Stimulated activated effector memory CD8-positive, alpha-beta T cell treated with anti-CD3 and anti-CD28 coated beads, Interleukin-12 subunit alpha, Interleukin-12 subunit beta, amount 100 ng/mL, for 72 hours (primary cell): ENCODE results near the gene KRTAP10-9.
A peak's percentile ranks its signal among the peaks of the same experiment; 100 is the strongest.
"Not testable (repeated sequence)": the region's sequence is repeated elsewhere in the genome, so short reads cannot be mapped to it uniquely, and the experiment has no call there.

Experiments
- ATAC-seq: fragments of 150-1000 bp; cut with Tn5 transposase; 2 replicates; pipeline ENCODE4 v1.10.0; 2021
- DNase-seq, 2 donors: peaks; one replicate each; pipeline ENCODE4 v3.0.0; 2021 to 2022; ENCODE audit warnings: low spot score in 2 of 2
- H3K27ac Mint-ChIP-seq: one replicate; pipeline ENCODE4 v1.8.0; 2022; ENCODE audit warnings: mild to moderate bottlenecking, mixed read lengths
- H3K36me3 Mint-ChIP-seq: one replicate; pipeline ENCODE4 v1.8.0; 2022; ENCODE audit warnings: mild to moderate bottlenecking, mixed read lengths
- H3K4me1 Mint-ChIP-seq: one replicate; pipeline ENCODE4 v1.8.0; 2022; ENCODE audit warnings: mixed read lengths
- H3K4me3 Mint-ChIP-seq: one replicate; pipeline ENCODE4 v1.8.0; 2022; ENCODE audit warnings: mild to moderate bottlenecking, mixed read lengths
- H3K9me3 Mint-ChIP-seq: one replicate; pipeline ENCODE4 v1.8.0; 2022; ENCODE audit warnings: mixed read lengths

KRTAP10-9 gene

DNA sequence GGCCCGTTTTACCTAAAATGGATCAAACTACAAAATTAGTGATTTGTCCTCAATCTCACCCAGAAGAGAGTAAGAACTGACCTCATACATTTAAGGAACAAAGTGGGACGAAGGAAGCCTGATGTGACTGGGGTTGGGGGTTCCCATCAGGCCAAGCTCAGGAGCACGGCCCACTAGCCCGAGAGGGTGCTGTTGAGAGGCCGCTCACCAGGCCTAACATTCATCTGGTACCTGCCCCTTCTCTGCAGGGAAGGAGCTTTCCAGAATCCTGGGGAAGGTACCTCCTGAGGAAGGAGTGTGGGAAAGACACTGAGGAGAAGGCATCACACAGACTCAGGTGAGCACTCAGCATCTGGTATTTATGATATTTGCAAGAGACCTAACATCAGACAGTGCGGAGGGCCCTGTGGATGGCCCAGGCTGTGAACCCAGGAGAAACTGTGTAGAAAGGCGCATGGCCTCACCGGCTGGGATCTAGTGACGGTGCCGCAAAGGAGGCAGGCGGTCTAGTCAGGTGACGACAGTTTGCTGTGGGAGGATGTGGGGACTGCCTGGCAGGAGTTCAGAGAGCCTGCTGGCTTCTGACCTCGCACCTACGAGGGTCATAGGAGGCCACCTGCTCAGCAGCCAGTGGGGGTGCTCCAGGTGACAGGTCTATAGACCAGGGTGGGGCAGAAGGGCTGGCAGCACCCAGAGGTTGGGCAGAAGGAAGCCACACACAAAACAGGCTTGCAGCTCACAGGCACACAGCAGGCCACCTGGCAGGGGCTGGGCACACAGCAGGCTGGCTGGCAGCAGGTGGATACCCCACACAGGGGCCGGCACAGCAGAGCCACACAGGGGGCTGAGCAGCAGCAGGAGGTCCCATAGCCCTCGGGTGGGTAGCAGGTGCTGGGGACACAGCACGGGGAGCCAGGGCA lies 27.0 kb downstream of the KRTAP10-9 start:
- H3K36me3 Mint-ChIP-seq: no peaks in the 10 kb centered on the region
- ATAC-seq: peak; percentile 51

DNA sequence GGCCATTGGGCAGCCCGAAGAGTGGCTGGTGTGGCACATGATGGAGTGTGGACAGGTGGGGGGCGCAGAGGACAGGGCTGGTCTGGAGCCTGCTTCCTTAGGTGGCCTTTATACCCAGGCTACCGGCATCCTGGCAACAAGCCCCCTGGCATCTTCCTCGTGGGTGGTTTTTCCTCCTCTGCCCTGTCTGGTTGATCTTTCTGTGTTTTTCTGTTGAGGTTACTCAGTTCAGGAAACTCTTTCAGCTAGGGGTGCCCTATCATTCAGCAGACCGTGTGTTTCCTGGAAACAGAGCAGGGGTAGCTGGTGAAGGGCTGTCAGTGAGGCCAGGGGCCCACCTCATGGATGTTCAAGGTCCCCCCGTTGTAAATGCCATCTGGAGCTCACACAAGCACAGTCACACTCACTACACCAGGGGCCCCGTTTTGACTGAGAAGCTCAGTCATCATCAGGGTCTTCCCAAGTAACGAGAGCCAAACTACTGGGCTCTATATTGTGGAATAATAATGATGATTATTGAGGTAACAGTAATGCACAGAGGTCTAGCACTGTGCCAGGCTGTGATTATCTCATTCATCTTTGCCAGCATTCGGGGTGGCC lies 27.8 kb downstream of the KRTAP10-9 start, which contains the start of gene KRTAP12-4:
KRTAP12-4 (minus strand) TSS at position 84 of the 600 bp plus-strand sequence; CDS start at position 39, 45 bp downstream.
- peak within 1 kb of the TSS; percentile 19 for H3K4me3 Mint-ChIP-seq

More for the DNA sequence above, 27.0 kb downstream of the KRTAP10-9 start:
- peak overlapping the region; percentile 78 for H3K27ac Mint-ChIP-seq
- peaks cover 61% of the 10 kb centered on the region for H3K4me1 Mint-ChIP-seq
- DNase-seq: peak in 1 of 2 donors; percentile 49
- peaks cover 11% of the 10 kb centered on the region for H3K9me3 Mint-ChIP-seq
- peak overlapping the region; percentile 19 for H3K4me3 Mint-ChIP-seq

GRCh38 chr21:44656868-44657267 lies 30.0 kb downstream of the KRTAP10-9 start:
- DNase-seq (no peak), ATAC-seq (no peak)
- H3K4me3 Mint-ChIP-seq: peak overlapping the region; percentile 70
- peak overlapping the region; percentile 90 for H3K27ac Mint-ChIP-seq
- peaks cover 65% of the 10 kb centered on the region for H3K4me1 Mint-ChIP-seq
- no peaks in the 10 kb centered on the region for H3K36me3 Mint-ChIP-seq
- peaks cover 11% of the 10 kb centered on the region for H3K9me3 Mint-ChIP-seq

More for the DNA sequence above, 27.8 kb downstream of the KRTAP10-9 start, which contains the start of gene KRTAP12-4:
- DNase-seq: no peak
- ATAC-seq: no peak
- Mint-ChIP-seq H3K27ac (peak within 1 kb of the TSS; percentile 78), H3K4me1 (peaks cover 68% of the 10 kb centered on the region), H3K36me3 (no peaks in the 10 kb centered on the region), H3K9me3 (peaks cover 11% of the 10 kb centered on the region)

DNA sequence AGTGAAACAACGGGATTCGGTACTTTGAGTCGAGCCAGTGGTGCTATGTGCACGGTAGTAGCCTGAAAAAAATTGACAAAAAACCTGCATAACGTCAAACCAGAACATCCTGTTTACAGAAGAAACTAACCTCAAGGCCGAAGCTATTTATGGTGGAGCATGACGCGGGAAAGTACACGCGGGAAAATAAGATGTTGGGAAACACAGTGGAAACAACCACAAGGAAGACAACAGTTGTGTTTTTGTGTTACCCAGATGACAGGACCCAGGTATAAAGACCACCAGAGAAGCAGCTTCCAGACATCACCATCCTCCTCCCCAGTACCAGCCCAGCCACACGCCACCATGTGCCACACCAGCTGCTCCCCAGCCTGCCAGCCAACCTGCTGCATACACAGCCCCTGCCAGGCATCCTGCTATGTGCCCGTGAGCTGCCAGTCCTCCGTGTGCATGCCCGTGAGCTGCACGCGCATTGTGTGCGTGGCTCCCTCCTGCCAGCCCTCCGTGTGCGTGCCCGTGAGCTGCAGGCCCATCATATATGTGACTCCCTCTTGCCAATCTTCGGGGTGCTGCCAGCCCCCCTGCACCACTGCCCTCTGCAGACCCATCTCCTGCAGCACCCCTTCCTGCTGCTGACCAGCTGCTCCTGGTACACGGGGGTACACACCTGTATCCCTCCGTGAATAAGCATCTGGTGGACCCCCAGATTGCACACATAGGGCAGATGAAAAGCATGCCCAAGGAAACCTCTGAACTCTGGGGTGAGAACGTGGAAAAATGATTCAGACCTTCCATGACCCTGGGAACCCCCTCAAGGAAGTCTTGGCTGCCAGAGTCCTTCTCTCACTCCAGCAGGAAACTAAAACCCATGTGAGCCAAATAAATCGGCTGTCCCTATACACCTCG lies 31.0 kb downstream of the KRTAP10-9 start, which contains the start of gene KRTAP12-3:
KRTAP12-3 (plus strand) TSS at position 298 of the 906 bp plus-strand sequence; CDS start at position 346, 48 bp downstream.
- Mint-ChIP-seq H3K4me1 (peaks cover 65% of the 10 kb centered on the region), H3K4me3 (peak within 1 kb of the TSS; percentile 70), H3K36me3 (no peaks in the 10 kb centered on the region)

DNA sequence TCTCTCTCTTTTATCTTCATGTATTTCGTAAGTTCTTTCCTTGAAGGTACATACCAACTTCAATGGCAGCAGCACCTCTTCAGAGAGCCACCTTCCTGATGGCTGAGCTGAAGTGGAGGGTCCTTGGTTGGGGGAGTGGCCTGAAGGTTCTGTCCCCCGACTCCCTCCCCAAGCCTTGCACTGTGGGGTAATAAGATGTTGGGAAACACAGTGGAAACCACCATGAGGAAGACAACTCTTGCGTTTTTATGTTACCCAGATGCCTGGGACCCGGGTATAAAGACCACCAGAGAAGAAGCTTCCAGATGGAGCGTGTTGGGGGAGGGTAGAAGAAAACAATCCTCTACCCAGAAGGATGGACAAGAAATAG lies 31.6 kb downstream of the KRTAP10-9 start:
- peaks cover 63% of the 10 kb centered on the region for H3K4me1 Mint-ChIP-seq
- H3K4me3 Mint-ChIP-seq: peak overlapping the region; percentile 70
- no peak for ATAC-seq
- peak in 1 of 2 donors; percentile 53 for DNase-seq
- no peaks in the 10 kb centered on the region for H3K36me3 Mint-ChIP-seq
- H3K9me3 Mint-ChIP-seq: peaks cover 16% of the 10 kb centered on the region
- peak overlapping the region; percentile 90 for H3K27ac Mint-ChIP-seq

More for the DNA sequence above, 31.0 kb downstream of the KRTAP10-9 start, which contains the start of gene KRTAP12-3:
- ATAC-seq: peak; percentile 72
- H3K27ac Mint-ChIP-seq: peak within 1 kb of the TSS; percentile 90
- DNase-seq: peak in 1 of 2 donors; percentile 66
- peaks cover 13% of the 10 kb centered on the region for H3K9me3 Mint-ChIP-seq

- ATAC-seq: peak; percentile 68
- Mint-ChIP-seq H3K27ac (peak overlapping the region; percentile 90), H3K4me1 (peaks cover 58% of the 10 kb centered on the region), H3K9me3 (peaks cover 16% of the 10 kb centered on the region), H3K4me3 (peak overlapping the region; percentile 70), H3K36me3 (no peaks in the 10 kb centered on the region)
- DNase-seq: peak in 1 of 2 donors; percentile 51
Measured at GRCh38 chr21:44658913-44659595, 32.2 kb downstream of the KRTAP10-9 start.

GRCh38 chr21:44661567-44661966 lies 34.7 kb downstream of the KRTAP10-9 start:
- not testable (repeated sequence) for H3K27ac Mint-ChIP-seq

DNA sequence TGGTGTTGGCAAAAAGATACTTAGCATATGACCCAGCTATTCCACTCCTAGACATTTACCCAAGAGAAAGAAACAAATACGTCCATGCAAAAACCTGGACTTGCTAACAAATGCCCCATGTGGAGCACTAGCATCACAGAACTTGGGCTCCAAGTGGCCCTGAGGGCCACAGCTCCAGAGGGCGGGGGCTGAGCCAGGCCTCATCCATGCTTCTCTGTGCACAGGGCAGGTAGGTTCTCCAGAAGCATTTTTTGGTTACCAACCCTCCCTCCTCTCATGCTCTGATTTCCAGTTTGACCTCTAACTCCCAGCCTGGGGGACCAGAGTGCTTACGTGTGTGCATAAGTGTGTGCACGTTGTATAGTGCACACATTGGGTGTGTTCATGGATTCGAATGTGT lies 37.8 kb downstream of the KRTAP10-9 start:
- Mint-ChIP-seq H3K27ac (no peak overlapping the region), H3K4me1 (peaks cover 3% of the 10 kb centered on the region), H3K9me3 (peaks cover 6% of the 10 kb centered on the region), H3K4me3 (no peak overlapping the region), H3K36me3 (no peaks in the 10 kb centered on the region)
- ATAC-seq (no peak), DNase-seq (peak in 1 of 2 donors; percentile 33)

More at GRCh38 chr21:44661567-44661966, 34.7 kb downstream of the KRTAP10-9 start:
- peaks cover 34% of the 10 kb centered on the region for H3K4me1 Mint-ChIP-seq
- H3K9me3 Mint-ChIP-seq: peaks cover 10% of the 10 kb centered on the region
- DNase-seq: peak in 1 of 2 donors; percentile 10
- H3K36me3 Mint-ChIP-seq, H3K4me3 Mint-ChIP-seq, ATAC-seq: not testable (repeated sequence)

GRCh38 chr21:44666401-44667320 lies 39.8 kb downstream of the KRTAP10-9 start, which contains the start of gene KRTAP12-2:
KRTAP12-2 (minus strand) TSS chr21:44666927; CDS start chr21:44666886, 41 bp downstream.
- H3K4me3 Mint-ChIP-seq: no peak within 1 kb of the TSS
- no peaks in the 10 kb centered on the region for H3K36me3 Mint-ChIP-seq
- no peaks in the 10 kb centered on the region for H3K4me1 Mint-ChIP-seq
- DNase-seq (peak in 1 of 2 donors; percentile 18), ATAC-seq (no peak)
- H3K9me3 Mint-ChIP-seq: peaks cover 8% of the 10 kb centered on the region
- no peak within 1 kb of the TSS for H3K27ac Mint-ChIP-seq

DNA sequence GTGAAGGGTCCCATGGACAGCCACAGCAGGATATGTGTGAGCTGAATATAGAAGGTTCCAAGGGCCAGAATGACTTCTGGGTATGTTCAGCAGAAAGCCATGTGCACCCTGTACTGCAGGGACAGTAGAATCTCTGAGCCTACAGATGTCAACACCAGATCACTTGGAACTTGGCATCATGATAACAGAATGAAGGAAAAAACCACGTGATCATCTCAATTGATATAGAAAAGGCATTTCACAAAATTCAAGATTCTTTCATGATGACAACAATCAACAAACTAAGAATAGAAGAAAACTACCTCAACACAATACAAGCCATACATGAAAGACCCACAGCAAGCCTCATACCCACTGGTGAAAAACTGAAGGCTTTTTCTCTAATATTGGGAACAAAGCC lies 40.7 kb downstream of the KRTAP10-9 start:
- H3K9me3 Mint-ChIP-seq: peaks cover 12% of the 10 kb centered on the region
- no peaks in the 10 kb centered on the region for H3K4me1 Mint-ChIP-seq
- H3K4me3 Mint-ChIP-seq: no peak overlapping the region
- no peak overlapping the region for H3K27ac Mint-ChIP-seq
- H3K36me3 Mint-ChIP-seq: no peaks in the 10 kb centered on the region
- DNase-seq: no peak
- no peak for ATAC-seq

DNA sequence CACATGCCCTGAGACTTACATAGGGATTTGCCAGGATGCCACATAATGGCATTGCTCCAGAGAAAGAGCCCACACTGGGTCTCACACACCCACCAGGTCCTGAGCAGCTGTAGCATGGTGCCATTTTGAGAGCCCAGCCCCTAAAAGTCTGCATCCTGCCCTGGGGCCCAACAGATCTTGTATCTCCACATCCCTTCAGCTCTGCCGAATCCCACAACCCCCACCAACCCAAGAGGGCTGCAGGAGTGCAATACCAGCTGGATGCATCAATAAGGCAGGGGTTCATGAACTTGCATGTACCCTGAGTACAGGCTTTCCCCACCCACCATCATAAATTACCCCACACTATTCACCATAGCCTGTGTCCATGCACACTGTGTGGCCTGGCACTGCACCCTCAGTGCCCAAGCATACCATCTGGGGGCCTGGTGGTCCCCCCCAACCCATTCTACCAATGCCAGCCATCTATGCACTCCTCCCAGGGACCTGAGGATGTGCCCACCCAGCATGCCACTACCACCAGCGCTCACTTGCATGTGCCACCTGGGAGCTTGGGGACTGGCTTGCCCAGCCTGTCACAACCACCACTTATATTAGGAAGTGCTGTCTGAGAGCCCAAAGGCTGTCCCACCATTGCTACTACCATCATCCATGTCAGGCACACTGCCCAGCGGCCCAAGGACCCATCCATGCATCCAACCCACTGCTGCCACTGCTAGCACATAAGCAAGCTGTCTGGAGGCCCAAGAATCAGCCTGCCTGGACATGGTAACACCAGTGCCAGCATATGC lies 43.9 kb downstream of the KRTAP10-9 start:
- no peak overlapping the region for H3K4me3 Mint-ChIP-seq
- H3K27ac Mint-ChIP-seq: no peak overlapping the region
- peaks cover 16% of the 10 kb centered on the region for H3K9me3 Mint-ChIP-seq
- DNase-seq (peak in 1 of 2 donors; percentile 38), ATAC-seq (no peak)
- no peaks in the 10 kb centered on the region for H3K36me3 Mint-ChIP-seq
- H3K4me1 Mint-ChIP-seq: no peaks in the 10 kb centered on the region

DNA sequence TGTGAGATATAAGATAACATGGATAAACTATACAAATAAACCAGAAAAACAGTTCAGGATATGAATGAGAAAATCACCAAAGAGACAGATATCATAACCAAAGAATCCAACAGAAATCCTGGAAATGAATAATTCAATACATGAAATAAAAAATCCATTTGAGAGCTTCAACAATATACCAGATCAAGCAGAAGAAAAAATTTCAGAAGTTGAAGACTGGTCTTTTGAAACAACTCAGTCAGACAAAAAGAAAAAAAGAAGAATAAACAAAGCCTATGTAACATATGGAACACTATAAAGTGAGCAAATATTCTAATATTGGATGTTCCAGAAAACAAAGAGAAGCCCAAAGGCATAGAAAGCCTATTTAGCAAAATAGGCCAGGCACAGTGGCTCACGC lies 45.0 kb downstream of the KRTAP10-9 start:
- peaks cover 16% of the 10 kb centered on the region for H3K9me3 Mint-ChIP-seq
- H3K36me3 Mint-ChIP-seq: no peaks in the 10 kb centered on the region
- H3K4me3 Mint-ChIP-seq: no peak overlapping the region
- DNase-seq (no peak), ATAC-seq (no peak)
- no peaks in the 10 kb centered on the region for H3K4me1 Mint-ChIP-seq
- H3K27ac Mint-ChIP-seq: no peak overlapping the region
